SK-N-SH (cell line): ENCODE data around the gene HEATR3.

Source experiments
- USF2 ChIP-seq: fragments of 150-350 bp; IDR thresholded peaks from 2 replicates; pipeline ENCODE4 v1.6.1; 2017; ENCODE audit warnings: antibody characterized with exemption, low read length, low read depth, borderline replicate concordance
- TF ChIP-seq, protein P1 (sequence below): fragments of 200-600 bp; sonication (generic); IDR thresholded peaks from 2 replicates; pipeline ENCODE4 v1.6.1; 2017; ENCODE audit warnings: antibody characterized with exemption, mild to moderate bottlenecking, moderate library complexity

- TF ChIP-seq, protein P1, sequence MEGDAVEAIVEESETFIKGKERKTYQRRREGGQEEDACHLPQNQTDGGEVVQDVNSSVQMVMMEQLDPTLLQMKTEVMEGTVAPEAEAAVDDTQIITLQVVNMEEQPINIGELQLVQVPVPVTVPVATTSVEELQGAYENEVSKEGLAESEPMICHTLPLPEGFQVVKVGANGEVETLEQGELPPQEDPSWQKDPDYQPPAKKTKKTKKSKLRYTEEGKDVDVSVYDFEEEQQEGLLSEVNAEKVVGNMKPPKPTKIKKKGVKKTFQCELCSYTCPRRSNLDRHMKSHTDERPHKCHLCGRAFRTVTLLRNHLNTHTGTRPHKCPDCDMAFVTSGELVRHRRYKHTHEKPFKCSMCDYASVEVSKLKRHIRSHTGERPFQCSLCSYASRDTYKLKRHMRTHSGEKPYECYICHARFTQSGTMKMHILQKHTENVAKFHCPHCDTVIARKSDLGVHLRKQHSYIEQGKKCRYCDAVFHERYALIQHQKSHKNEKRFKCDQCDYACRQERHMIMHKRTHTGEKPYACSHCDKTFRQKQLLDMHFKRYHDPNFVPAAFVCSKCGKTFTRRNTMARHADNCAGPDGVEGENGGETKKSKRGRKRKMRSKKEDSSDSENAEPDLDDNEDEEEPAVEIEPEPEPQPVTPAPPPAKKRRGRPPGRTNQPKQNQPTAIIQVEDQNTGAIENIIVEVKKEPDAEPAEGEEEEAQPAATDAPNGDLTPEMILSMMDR = no peak
- no peak for TF ChIP-seq USF2
Measured at GRCh38 chr16:50058091-50058771, 7.5 kb upstream of the HEATR3 start.
